ENCODE results near the gene KCNQ5. TPM values are rescaled to one million over a fixed set of nuclear protein-coding genes. Genes with fewer than 3 reads are reported as not detected.

Gene KCNQ5
- total and polyA plus RNA-seq, 10 of the 15 experiments (the other 5 are each of a cell fraction or from before 2014, with no cell fraction given) = 0.60 to 16.2 (median 3.2) TPM

- no peak for TF ChIP-seq ZNF274 (IDR thresholded peaks at IDR 0.05; ENCODE audit: insufficient read depth, insufficient read length)
These were observed 451.4 kb downstream of the KCNQ5 start (continued) for GRCh38 chr6:73073238-73073637.

- FAIRE-seq (no peak), DNase-seq (ENCODE audit: low read depth, low spot score) (no peak), ATAC-seq (no peak)
- no peaks in the 10 kb centered on the region for H3K27me3 ChIP-seq (replicated peaks in 1 of 2; ENCODE audit: control insufficient read depth in 2 of 2, insufficient read depth in 2 of 2, low read length in 1 of 2)
- H3K9ac ChIP-seq (ENCODE audit: control insufficient read depth, insufficient read depth, low read length) = no peak overlapping the region
- no peaks in the 10 kb centered on the region for H3K36me3 ChIP-seq (ENCODE audit: control insufficient read depth in 2 of 2, insufficient read depth in 2 of 2, low read length in 1 of 2)
- H3K27ac ChIP-seq (ENCODE audit: control insufficient read depth, insufficient read depth) = no peak overlapping the region
- WGBS (ENCODE audit: insufficient coverage, insufficient replicate concordance, low lambda C conversion rate, missing lambda C conversion rate) = 92% methylated on average over 1 of the region's 1 CpG
- TF ChIP-seq SMARCA5 (IDR thresholded peaks at IDR 0.05) (no peak), TBL1XR1 (IDR thresholded peaks at IDR 0.05; ENCODE audit: low read depth, low read length) (no peak), RB1 (IDR thresholded peaks at IDR 0.05; ENCODE audit: borderline replicate concordance) (no peak), WRNIP1 (IDR thresholded peaks at IDR 0.05; ENCODE audit: borderline replicate concordance, low read depth, low read length) (no peak), SUZ12 (IDR thresholded peaks at IDR 0.05; ENCODE audit: unreplicated experiment) (no peak), BCL3 (IDR thresholded peaks at IDR 0.05; ENCODE audit: borderline replicate concordance, insufficient read depth, low read depth, low read length, poor library complexity, severe bottlenecking) (no peak), MYC (IDR thresholded peaks at IDR 0.05; ENCODE audit: insufficient read depth, insufficient read length, insufficient replicate concordance, low read length, severe bottlenecking) (no peak), USF2 (IDR thresholded peaks at IDR 0.05; ENCODE audit: borderline replicate concordance, low read depth, low read length) (no peak), RELB (IDR thresholded peaks at IDR 0.05; ENCODE audit: low read depth) (no peak), ETV6 (conservative IDR thresholded peaks at IDR 0.05 in 1 of 2, IDR thresholded peaks at IDR 0.05 in 1 of 2; ENCODE audit: borderline replicate concordance in 1 of 2, low read depth in 1 of 2) (no peak), MTA3 (IDR thresholded peaks at IDR 0.05; ENCODE audit: borderline replicate concordance, low read length) (no peak), ZNF622 (IDR thresholded peaks at IDR 0.05) (no peak), RFX5 (IDR thresholded peaks at IDR 0.05; ENCODE audit: low read depth, low read length) (no peak), EED (IDR thresholded peaks at IDR 0.05; ENCODE audit: low read depth) (no peak), MXI1 (IDR thresholded peaks at IDR 0.05; ENCODE audit: low read depth, low read length) (no peak), LARP7 (IDR thresholded peaks at IDR 0.05) (no peak), TARDBP (IDR thresholded peaks at IDR 0.05; ENCODE audit: borderline replicate concordance) (no peak), MAX (IDR thresholded peaks at IDR 0.05; ENCODE audit: low read depth, low read length) (no peak)
- in situ Hi-C loops (cut with MboI) (no loop called here), intact Hi-C loops (cut with micrococcal nuclease; ENCODE audit: unreplicated experiment) (no loop called here)
- no peak overlapping the region for H2AFZ ChIP-seq (ENCODE audit: control insufficient read depth, low read depth, low read length)
- no peaks in the 10 kb centered on the region for H3K9me3 ChIP-seq (replicated peaks; ENCODE audit: control insufficient read depth, insufficient read depth, low read length)
- no peaks in the 10 kb centered on the region for H3K79me2 ChIP-seq (ENCODE audit: control insufficient read depth, insufficient read depth, low read length)
- CTCF ChIA-PET = interaction anchor here (0.9 to 1.3 kb wide), 2 partner anchors 9 to 457 kb away, joined by 3 read pairs; no protein-coding TSS in a partner anchor
- RAD21 ChIA-PET (ENCODE audit: unreplicated experiment) = interaction anchor here (0.9 kb wide), 1 partner anchor 457 kb away, joined by 3 read pairs; no protein-coding TSS in a partner anchor
- no peaks in the 10 kb centered on the region for H3K4me1 ChIP-seq (ENCODE audit: control insufficient read depth, insufficient read depth, low read length)
- no TSS peak for BruUV-seq (replicated peaks)
- SMC1A ChIA-PET (ENCODE audit: uncharacterized antibody, unreplicated experiment) = interaction anchor here (0.7 to 1.9 kb wide), 4 partner anchors 55 to 458 kb away, joined by 3 to 5 read pairs (median 4); no protein-coding TSS in a partner anchor
- POLR2A ChIA-PET = no interaction called here
- no peak overlapping the region for H3K4me2 ChIP-seq (ENCODE audit: control insufficient read depth, insufficient read depth)
- no peaks in the 10 kb centered on the region for H4K20me1 ChIP-seq (ENCODE audit: control insufficient read depth, insufficient read depth)
- no peak overlapping the region for H3K4me3 ChIP-seq
These were observed 452.3 kb downstream of the KCNQ5 start for GRCh38 chr6:73074175-73074574.

Measured in GM12878 (cell line).